Sigmoid colon (tissue), 7 donors: ENCODE data around the gene OLFM2. TPM values are rescaled to one million over a fixed set of nuclear protein-coding genes. Genes with fewer than 3 reads are reported as not detected.

Experiments used
- DNase-seq: peaks from one replicate; pipeline ENCODE4 v3.0.0-alpha.2; 2019
- H3K27ac ChIP-seq, 4 donors: fragments of 200-600 bp; sonication (generic); one replicate each; pipeline ENCODE4 v1.5.1; 2016 to 2019; ENCODE audit warnings: mild to moderate bottlenecking in 1 of 4
- H3K27me3 ChIP-seq, 3 donors: fragments of 200-600 bp; sonication (generic); one replicate each; pipeline ENCODE4 v1.5.1; 2019; ENCODE audit warnings: mild to moderate bottlenecking in 1 of 3
- H3K36me3 ChIP-seq, 4 donors: fragments of 200-600 bp; sonication (generic); one replicate each; pipeline ENCODE4 v1.5.1; 2016 to 2019
- H3K4me1 ChIP-seq, 4 donors: fragments of 200-600 bp; sonication (generic); one replicate each; pipeline ENCODE4 v1.5.1; 2017 to 2019
- H3K4me3 ChIP-seq, 4 donors: fragments of 200-600 bp; sonication (generic); one replicate each; pipeline ENCODE4 v1.5.1; 2017 to 2019; ENCODE audit warnings: mild to moderate bottlenecking in 2 of 4, moderate library complexity in 1 of 4
- H3K9me3 ChIP-seq, 4 donors: fragments of 200-600 bp in 3 of 4; sonication (generic) in 3 of 4; one replicate each; pipeline versions ENCODE4 v1.5.1 to v1.6.1; 2013 to 2019
- EP300 ChIP-seq, 4 donors: sonication (generic); formaldehyde crosslinking; IDR thresholded peaks; one replicate each; pipeline ENCODE4 v1.6.1; 2017; ENCODE audit warnings: antibody characterized with exemption in 4 of 4
- POLR2A ChIP-seq, 2 donors: fragments of 450-650 bp; IDR thresholded peaks; one replicate each; pipeline ENCODE4 v1.6.1; 2016; ENCODE audit warnings: antibody characterized with exemption in 2 of 2, mild to moderate bottlenecking in 2 of 2, moderate library complexity in 2 of 2
- POLR2AphosphoS5 ChIP-seq, 4 donors: sonication (generic); formaldehyde crosslinking; IDR thresholded peaks; one replicate each; pipeline ENCODE4 v1.6.1; 2017; ENCODE audit warnings: antibody characterized with exemption in 4 of 4
- WGBS, 2 donors: extraction: QIAGEN DNeasy Blood & Tissue Kit; methylation state at CpG; one replicate each; pipeline ENCODE4 v1.1.7; 2013; 5-methylcytosine and 5-hydroxymethylcytosine counted together
- intact Hi-C: fragments of 100-400 bp; cut with DNase I; formaldehyde crosslinking; loops from one replicate; pipeline ENCODE4 v1.15.1; 2023
- polyA plus RNA-seq, 3 donors: library from polyadenylated mRNA; stranded (reverse); fragments of 200-250 nt; gene quantifications; one replicate each; pipeline ENCODE4 v1.2.3, GENCODE V29; 2013
- total RNA-seq, 4 donors: library from RNA; depleted of rRNA; stranded (reverse); fragments of >200 nt; gene quantifications; one replicate each; pipeline ENCODE4 v1.1.0, GENCODE V29; 2016
- TF ChIP-seq, protein P1 (sequence below), 4 experiments: fragments of 450-650 bp in 3 of 4; fragments of 200-600 bp in 1 of 4; IDR thresholded peaks; one replicate each; pipeline ENCODE4 v1.5.1; 2016 to 2019; ENCODE audit warnings: antibody characterized with exemption in 4 of 4, mild to moderate bottlenecking in 3 of 4, moderate library complexity in 2 of 4
- donor health status: healthy with polysubstance abuse.
- donor health status: Bipolar disorder and iron deficiency.
- donor health status: healthy.

OLFM2 gene
- total and polyA plus RNA-seq, 7 donors, result 0.60 to 19.4 (median 6.4) TPM; not detected in 1

DNA sequence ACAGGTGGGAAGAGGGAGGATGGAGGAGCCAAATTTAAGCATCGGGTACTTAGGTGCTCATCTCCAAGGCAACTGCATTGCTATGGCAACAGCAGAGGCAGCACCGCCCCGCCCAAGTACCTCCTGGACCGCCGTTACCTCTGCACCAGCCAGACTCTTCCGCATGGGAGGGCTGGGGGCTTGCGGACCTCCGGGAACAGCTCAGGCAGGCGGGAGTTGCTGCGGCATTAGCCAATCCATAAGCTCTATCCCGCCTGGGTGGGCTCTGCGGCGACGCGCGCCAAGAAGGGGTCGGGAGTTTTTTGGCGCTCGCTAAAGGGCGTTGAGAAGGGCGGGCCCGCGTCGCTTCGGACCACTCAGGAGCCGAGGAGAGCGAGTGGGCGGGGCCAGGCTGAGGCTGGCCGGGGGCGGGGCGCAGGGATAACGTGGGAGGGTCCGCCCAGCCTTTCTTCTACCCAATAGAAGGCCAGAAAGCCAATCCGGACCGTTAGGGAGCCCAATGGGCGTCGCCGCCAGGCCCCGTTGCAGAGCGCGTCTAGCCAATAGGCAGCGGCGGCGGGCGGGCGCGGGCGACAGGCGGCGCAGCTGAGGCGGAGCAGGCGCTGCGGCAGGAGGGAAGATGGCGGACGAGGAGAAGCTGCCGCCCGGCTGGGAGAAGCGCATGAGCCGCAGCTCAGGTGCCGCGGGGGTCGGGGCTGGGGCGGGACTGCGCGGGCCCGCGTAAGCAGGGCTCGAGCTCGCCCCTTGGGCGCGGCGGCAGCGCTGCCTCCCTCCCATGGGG, 101.4 kb downstream of the OLFM2 start, which contains the start of gene PIN1:
Gene PIN1 (plus strand): TSS at position 593 of the 781 bp plus-strand sequence. CDS start 27 bp downstream, at position 620.
- H3K36me3 ChIP-seq, result peaks cover 1 to 32% (median 7%) of the 10 kb centered on the region in 4 donors
- WGBS, 2 donors, result 1% methylated on average over 73 of the region's 73 CpGs
- H3K27ac ChIP-seq, result peak within 1 kb of the TSS; percentile 79 to 88 (median 84)
- no peaks in the 10 kb centered on the region for H3K27me3 ChIP-seq
- H3K4me3 ChIP-seq, result peak within 1 kb of the TSS; percentile 90 to 100 (median 97)
- TF ChIP-seq EP300 (IDR thresholded peaks at IDR 0.05), result no peak
- peak in 3 of 4 donors; percentile 46 to 79 (median 55) for TF ChIP-seq POLR2AphosphoS5 (IDR thresholded peaks at IDR 0.05)
- TF ChIP-seq, protein P1, sequence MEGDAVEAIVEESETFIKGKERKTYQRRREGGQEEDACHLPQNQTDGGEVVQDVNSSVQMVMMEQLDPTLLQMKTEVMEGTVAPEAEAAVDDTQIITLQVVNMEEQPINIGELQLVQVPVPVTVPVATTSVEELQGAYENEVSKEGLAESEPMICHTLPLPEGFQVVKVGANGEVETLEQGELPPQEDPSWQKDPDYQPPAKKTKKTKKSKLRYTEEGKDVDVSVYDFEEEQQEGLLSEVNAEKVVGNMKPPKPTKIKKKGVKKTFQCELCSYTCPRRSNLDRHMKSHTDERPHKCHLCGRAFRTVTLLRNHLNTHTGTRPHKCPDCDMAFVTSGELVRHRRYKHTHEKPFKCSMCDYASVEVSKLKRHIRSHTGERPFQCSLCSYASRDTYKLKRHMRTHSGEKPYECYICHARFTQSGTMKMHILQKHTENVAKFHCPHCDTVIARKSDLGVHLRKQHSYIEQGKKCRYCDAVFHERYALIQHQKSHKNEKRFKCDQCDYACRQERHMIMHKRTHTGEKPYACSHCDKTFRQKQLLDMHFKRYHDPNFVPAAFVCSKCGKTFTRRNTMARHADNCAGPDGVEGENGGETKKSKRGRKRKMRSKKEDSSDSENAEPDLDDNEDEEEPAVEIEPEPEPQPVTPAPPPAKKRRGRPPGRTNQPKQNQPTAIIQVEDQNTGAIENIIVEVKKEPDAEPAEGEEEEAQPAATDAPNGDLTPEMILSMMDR (IDR thresholded peaks at IDR 0.05), result peak in 2 of 4 experiments; percentile 34 to 61
- intact Hi-C loops, result loop anchor here (5.0 kb wide), 1 partner anchor 1003 kb away; the partner anchor contains the start of genes MBD3L1 and ZNF558
- DNase-seq, result peak; percentile 99
- H3K4me1 ChIP-seq, result peaks cover 0 to 33% (median 13%) of the 10 kb centered on the region in 4 donors
- no peaks in the 10 kb centered on the region for H3K9me3 ChIP-seq

DNA sequence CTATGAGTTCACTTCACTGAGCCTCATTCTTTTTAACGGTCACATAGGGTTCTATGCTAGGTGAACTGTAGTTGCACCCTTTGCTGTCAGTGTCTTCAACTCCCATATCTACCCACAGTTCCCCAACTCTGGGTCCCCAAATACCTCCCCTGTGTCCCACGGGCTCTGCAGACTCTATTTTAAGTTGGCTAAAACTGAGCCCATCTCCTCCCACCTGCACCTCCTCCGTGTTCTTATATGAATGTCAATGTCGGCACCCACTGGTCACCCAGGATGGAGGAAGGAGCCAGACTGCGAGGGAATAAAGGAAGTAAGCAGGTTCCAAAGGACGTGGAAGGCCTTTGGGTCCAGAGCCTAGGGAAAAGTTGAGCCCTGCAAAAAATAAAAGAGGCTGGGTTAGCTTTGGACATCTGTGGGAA, 102.0 kb downstream of the OLFM2 start:
- Histone ChIP-seq H3K4me3 (peak overlapping the region; percentile 46 to 100 (median 97)), H3K9me3 (no peaks in the 10 kb centered on the region), H3K27me3 (no peaks in the 10 kb centered on the region), H3K27ac (peak overlapping the region; percentile 78 to 86 (median 80)), H3K36me3 (peaks cover 4 to 34% (median 9%) of the 10 kb centered on the region in 4 donors), H3K4me1 (peaks cover 0 to 27% (median 13%) of the 10 kb centered on the region in 4 donors)
- TF ChIP-seq EP300 (IDR thresholded peaks at IDR 0.05), result no peak
- TF ChIP-seq, protein P1 (IDR thresholded peaks at IDR 0.05), result no peak
- TF ChIP-seq POLR2AphosphoS5 (IDR thresholded peaks at IDR 0.05), result no peak
- no peak for TF ChIP-seq POLR2A (IDR thresholded peaks at IDR 0.05)
- no peak for DNase-seq
- intact Hi-C loops, result loop anchor here (5.0 kb wide), 1 partner anchor 1002 kb away; the partner anchor contains the start of genes MBD3L1 and ZNF558
- WGBS, 2 donors, result 69 to 75% methylated on average over 6 of the region's 6 CpGs

DNA sequence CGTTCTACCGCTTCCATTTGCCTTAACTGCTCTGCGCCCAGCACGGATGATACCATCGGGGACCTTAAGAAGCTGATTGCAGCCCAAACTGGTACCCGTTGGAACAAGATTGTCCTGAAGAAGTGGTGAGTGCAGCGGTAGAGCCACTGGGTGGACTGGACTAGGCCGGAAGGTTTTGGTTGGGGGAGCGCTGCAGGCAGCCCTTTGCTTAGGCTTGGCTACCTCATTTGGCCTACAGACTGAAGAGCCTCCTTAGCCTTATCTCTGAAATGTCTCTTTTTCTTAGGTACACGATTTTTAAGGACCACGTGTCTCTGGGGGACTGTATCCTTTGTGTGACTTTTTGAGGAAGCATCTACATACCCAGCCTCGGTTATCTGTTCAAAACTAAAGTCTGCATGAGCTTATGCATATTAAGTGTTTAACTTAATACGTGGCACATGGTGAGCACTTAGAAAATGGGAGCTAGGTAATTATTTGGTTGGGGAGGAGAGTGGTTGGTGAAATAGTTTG, 107.7 kb downstream of the OLFM2 start:
- TF ChIP-seq POLR2A (IDR thresholded peaks at IDR 0.05) (no peak), EP300 (IDR thresholded peaks at IDR 0.05) (no peak), POLR2AphosphoS5 (IDR thresholded peaks at IDR 0.05) (no peak)
- TF ChIP-seq, protein P1 (IDR thresholded peaks at IDR 0.05), result no peak
- no peak for DNase-seq
- Histone ChIP-seq H3K27me3 (no peaks in the 10 kb centered on the region), H3K4me3 (peak overlapping the region; percentile 73 to 98 (median 90)), H3K36me3 (peaks cover 0 to 38% (median 7%) of the 10 kb centered on the region in 4 donors), H3K4me1 (peaks cover 0 to 31% (median 25%) of the 10 kb centered on the region in 4 donors), H3K9me3 (no peaks in the 10 kb centered on the region), H3K27ac (peak overlapping the region in 3 of 4 donors; percentile 82 to 89 (median 86))
- 39 to 41% methylated on average over 13 of the region's 13 CpGs for WGBS, 2 donors
- intact Hi-C loops, result no loop called here

DNA sequence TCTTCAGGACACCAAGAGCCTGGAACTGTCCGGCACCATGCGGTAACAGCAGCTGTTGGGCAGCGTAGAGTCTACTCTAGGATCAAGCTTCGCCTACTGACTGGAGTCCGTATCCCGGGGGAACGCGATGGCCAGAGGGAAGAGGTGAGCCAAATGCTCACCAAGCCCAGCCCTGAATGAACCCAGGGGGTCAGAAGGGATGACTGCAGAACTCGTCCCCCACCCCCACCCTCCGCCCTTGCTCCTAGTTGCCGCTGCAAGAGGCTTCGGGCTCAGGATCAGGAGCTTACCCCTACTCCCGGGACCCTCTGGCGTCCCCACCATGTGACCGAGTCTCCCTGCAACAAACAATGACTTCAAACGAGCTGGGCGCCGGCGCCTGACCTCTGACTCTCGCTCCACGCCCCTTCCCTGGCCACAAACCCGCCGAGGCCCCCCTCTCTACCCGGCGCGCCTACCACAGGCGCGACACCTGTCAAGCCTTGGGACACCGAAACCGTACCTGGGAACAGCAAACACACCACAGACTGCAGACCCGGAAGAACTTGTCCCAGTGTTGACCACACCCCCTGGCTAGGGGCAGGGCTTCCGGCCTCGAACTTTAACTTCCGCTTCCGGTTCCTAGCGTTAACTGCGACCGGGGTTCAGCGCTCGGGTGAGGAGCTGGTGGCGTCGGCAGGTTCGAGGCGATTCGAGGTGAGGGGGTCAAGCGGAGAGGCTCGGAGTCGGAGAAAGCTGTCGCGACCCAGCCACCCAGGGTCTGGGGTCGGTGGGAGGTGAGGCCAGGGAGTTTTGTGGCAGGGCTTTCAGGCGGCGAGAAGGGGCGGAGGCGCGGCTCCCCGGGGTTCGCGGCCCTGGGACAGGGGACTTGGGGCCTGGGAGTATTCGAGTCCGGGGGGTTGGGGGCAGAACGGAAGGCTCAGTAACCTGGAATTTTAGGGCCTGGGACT, 108.8 kb downstream of the OLFM2 start, which contains the start of gene UBL5:
Gene UBL5 (plus strand): TSS at position 630 of the 950 bp plus-strand sequence. CDS start 420 bp downstream, outside the sequence.
- DNase-seq, result peak; percentile 94
- 1% methylated on average over 62 of the region's 62 CpGs for WGBS, 2 donors
- H3K9me3 ChIP-seq, result no peaks in the 10 kb centered on the region
- intact Hi-C loops, result no loop called here
- H3K36me3 ChIP-seq, result peaks cover 0 to 38% (median 7%) of the 10 kb centered on the region in 4 donors
- H3K27ac ChIP-seq, result peak within 1 kb of the TSS; percentile 78 to 89 (median 84)
- H3K4me1 ChIP-seq, result peaks cover 0 to 31% (median 25%) of the 10 kb centered on the region in 4 donors
- no peaks in the 10 kb centered on the region for H3K27me3 ChIP-seq
- TF ChIP-seq, protein P1 (IDR thresholded peaks at IDR 0.05), result no peak
- TF ChIP-seq POLR2A (IDR thresholded peaks at IDR 0.05) (peak; percentile 87 to 89), POLR2AphosphoS5 (IDR thresholded peaks at IDR 0.05) (peak; percentile 90 to 97 (median 94))
- H3K4me3 ChIP-seq, result peak within 1 kb of the TSS; percentile 73 to 98 (median 90)
